GM12878 (cell line): Measurements from ENCODE around the gene NACA2. TPM values are rescaled to one million over a fixed set of nuclear protein-coding genes. Genes with fewer than 3 reads are reported as not detected.

ENCODE experiments used
- ATAC-seq: fragments of 200-7000 bp; cut with Tn5 transposase; 3 replicates; pipeline ENCODE4 v1.9.1; 2020; ENCODE audit warnings: mild to moderate bottlenecking, moderate library complexity
- BruUV-seq: library from RNA; stranded (reverse); fragments of 400-500 nt; replicated peaks from 2 replicates; lab custom pipeline; 2021; lab: Mats Ljungman, UMichigan
- CTCF ChIA-PET: fragments of 300-600 bp; sonication (Branson Sonifier 250); formaldehyde crosslinking; extraction: SDS; loops from one replicate; lab custom pipeline; 2021; ENCODE audit warnings: inconsistent platforms; lab: Yijun Ruan, JAX
- POLR2A ChIA-PET: fragments of 350-600 bp; formaldehyde crosslinking; extraction: SDS; loops from one replicate; lab custom pipeline; 2021; ENCODE audit warnings: inconsistent platforms; lab: Charles Lee
- RAD21 ChIA-PET: fragments of 300-600 bp; sonication (Branson Sonifier 250); formaldehyde crosslinking; loops from one replicate; lab custom pipeline; 2023; ENCODE audit warnings: antibody characterized with exemption; ENCODE audit not compliant: unreplicated experiment; lab: Charles Lee
- SMC1A ChIA-PET: fragments of 300-600 bp; sonication (Branson Sonifier 250); formaldehyde crosslinking; loops from one replicate; lab custom pipeline; 2023; ENCODE audit not compliant: unreplicated experiment, uncharacterized antibody; lab: Charles Lee
- DNase-seq: peaks from one replicate; pipeline ENCODE4 v3.0.0-alpha.2; 2011; ENCODE audit warnings: low read depth, low spot score
- FAIRE-seq: peaks from 3 replicates; lab custom pipeline; 2011; peaks lifted over from hg19 to GRCh38; lab: Jason Lieb, UNC
- H2AFZ ChIP-seq: 2 replicates; pipeline ENCODE4 v1.6.0; 2011; ENCODE audit warnings: low read depth, low read length, control low read depth; ENCODE audit not compliant: control insufficient read depth
- H3K27ac ChIP-seq: 2 replicates; pipeline ENCODE4 v1.5.1; 2011; ENCODE audit warnings: control low read depth; ENCODE audit not compliant: control insufficient read depth, insufficient read depth
- H3K27me3 ChIP-seq, 2 experiments: replicated peaks in 1 of 2; 2 replicates each; pipeline versions ENCODE4 v1.6.0 to v1.6.1; 2011; ENCODE audit warnings: low read length in 1 of 2; ENCODE audit not compliant: control insufficient read depth in 2 of 2, insufficient read depth in 2 of 2
- H3K36me3 ChIP-seq, 2 experiments: 2 replicates each; pipeline ENCODE4 v1.5.1; 2011; ENCODE audit warnings: low read length in 1 of 2; ENCODE audit not compliant: control insufficient read depth in 2 of 2, insufficient read depth in 2 of 2
- H3K4me1 ChIP-seq: 2 replicates; pipeline ENCODE4 v1.6.1; 2011; ENCODE audit warnings: mild to moderate bottlenecking, low read length, moderate library complexity, mixed read lengths; ENCODE audit not compliant: control insufficient read depth, insufficient read depth
- H3K4me2 ChIP-seq: 2 replicates; pipeline ENCODE4 v1.6.0; 2011; ENCODE audit warnings: control low read depth; ENCODE audit not compliant: control insufficient read depth, insufficient read depth
- H3K4me3 ChIP-seq: fragments of 200-600 bp; sonication (generic); 2 replicates; pipeline ENCODE4 v1.5.1; 2016
- H3K79me2 ChIP-seq: 2 replicates; pipeline ENCODE4 v1.6.0; 2011; ENCODE audit warnings: low read length; ENCODE audit not compliant: control insufficient read depth, insufficient read depth
- H3K9ac ChIP-seq: 2 replicates; pipeline ENCODE4 v1.8.0; 2011; ENCODE audit warnings: low read length, control low read depth, mixed read lengths; ENCODE audit not compliant: control insufficient read depth, insufficient read depth
- H3K9me3 ChIP-seq: replicated peaks from 3 replicates; pipeline ENCODE4 v1.5.1; 2011; ENCODE audit warnings: mild to moderate bottlenecking, low read length; ENCODE audit not compliant: control insufficient read depth, insufficient read depth
- H4K20me1 ChIP-seq: 2 replicates; pipeline ENCODE4 v1.6.0; 2011; ENCODE audit not compliant: control insufficient read depth, insufficient read depth
- BCL11A ChIP-seq: IDR thresholded peaks from 2 replicates; pipeline ENCODE4 v1.6.1; 2011; ENCODE audit warnings: low read depth, low read length
- CREB1 ChIP-seq: IDR thresholded peaks from 2 replicates; pipeline ENCODE4 v1.6.1; 2012; ENCODE audit warnings: low read depth, mild to moderate bottlenecking, inconsistent platforms
- ETV6 ChIP-seq, 2 experiments: fragments of 450-650 bp in 1 of 2; IDR thresholded peaks in 1 of 2; conservative IDR thresholded peaks in 1 of 2; 2 replicates each; pipeline ENCODE4 v1.6.1; 2014; ENCODE audit warnings: antibody characterized with exemption in 1 of 2, borderline replicate concordance in 1 of 2, low read depth in 1 of 2, mild to moderate bottlenecking in 1 of 2, moderate library complexity in 1 of 2
- NFXL1 ChIP-seq: fragments of 450-650 bp; IDR thresholded peaks from 2 replicates; pipeline ENCODE4 v1.6.1; 2017; ENCODE audit warnings: antibody characterized with exemption, mild to moderate bottlenecking, borderline replicate concordance
- SMAD5 ChIP-seq: IDR thresholded peaks from 2 replicates; pipeline ENCODE4 v1.6.1; 2016; ENCODE audit warnings: antibody characterized with exemption, low read depth
- YY1 ChIP-seq: IDR thresholded peaks from 2 replicates; pipeline ENCODE4 v1.6.1; 2011; ENCODE audit warnings: low read depth, mild to moderate bottlenecking, low read length
- ZBED1 ChIP-seq: IDR thresholded peaks from 2 replicates; pipeline ENCODE4 v1.6.1; 2016; ENCODE audit warnings: borderline replicate concordance
- ZNF384 ChIP-seq: IDR thresholded peaks from 2 replicates; pipeline ENCODE4 v1.6.1; 2012; ENCODE audit warnings: low read depth, mild to moderate bottlenecking, low read length, improper control_type of control experiment, borderline replicate concordance
- WGBS: methylation state at CpG from one replicate; pipeline ENCODE4 v1.1.6; 2016; ENCODE audit warnings: low lambda C conversion rate; ENCODE audit not compliant: insufficient replicate concordance, insufficient coverage; ENCODE audit errors: missing lambda C conversion rate; 5-methylcytosine and 5-hydroxymethylcytosine counted together
- in situ Hi-C: fragments of 300-500 bp; cut with MboI; formaldehyde crosslinking; loops from 9 replicates; pipeline ENCODE4 v1.14.3; 2018; ENCODE audit warnings: mixed read lengths
- intact Hi-C: fragments of 100-400 bp; cut with micrococcal nuclease; formaldehyde crosslinking; loops from one replicate; pipeline ENCODE4 v1.14.2; 2022; ENCODE audit not compliant: unreplicated experiment
- polyA plus RNA-seq, 11 experiments: library from polyadenylated mRNA; depleted of rRNA in 4 of 11; unstranded in 6 of 11; stranded (reverse) in 5 of 11; fragments of >200 nt; fragmentation: Nextera tagmentation in 4 of 11; fragmentation: Illumina TruSeq in 1 of 11; extraction: Ambion mirVana in 4 of 11; extraction: Trizol in 1 of 11; gene quantifications; 1 replicate in 1 of 11; 2 replicates in 10 of 11; pipeline versions ENCODE4 v1.2.1 to v1.2.3, GENCODE V29; 2011 to 2016; ENCODE audit warnings: inconsistent platforms in 2 of 11, missing spikeins in 2 of 11, low read depth in 1 of 11
- total RNA-seq, 4 experiments: library from RNA; depleted of rRNA in 3 of 4; stranded (reverse); fragments of >200 nt in 3 of 4; fragmentation: Illumina TruSeq in 1 of 4; extraction: Trizol in 1 of 4; gene quantifications; 2 replicates each; pipeline versions ENCODE4 v1.2.1 to v1.2.3, GENCODE V29; 2013 to 2021

Gene NACA2
- total and polyA plus RNA-seq, 10 of the 15 experiments (the other 5 are each of a cell fraction or from before 2014, with no cell fraction given): 0.16 to 0.68 (median 0.36) TPM; not detected in 4

DNA sequence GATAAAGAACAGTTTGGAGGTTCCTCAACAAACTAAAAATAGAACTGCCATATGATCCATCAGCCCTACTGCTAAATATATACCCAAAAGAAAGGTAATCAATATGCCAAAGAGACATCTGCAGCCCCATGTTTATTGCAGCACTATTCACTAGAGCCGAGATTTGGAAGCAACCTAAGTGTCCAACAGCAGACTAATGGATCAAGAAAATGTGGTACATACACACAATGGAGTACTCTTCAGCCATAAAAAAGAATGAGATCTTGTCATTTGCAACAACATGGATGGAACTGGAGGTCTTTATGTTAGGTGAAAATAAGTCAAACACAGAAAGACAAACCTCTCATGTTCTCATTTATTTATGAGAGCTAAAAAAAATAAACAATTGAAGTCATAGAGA, 48.8 kb upstream of the NACA2 start:
- no peaks in the 10 kb centered on the region for H4K20me1 ChIP-seq
- intact Hi-C loops: no loop called here
- TF ChIP-seq ZBED1: no peak
- TF ChIP-seq YY1: no peak
- peak; percentile 73; the same call in 1 of the 2 replicates for TF ChIP-seq NFXL1
- TF ChIP-seq ZNF384: no peak
- peak in 1 of 2 experiments; percentile 28; a peak in 1 of 4 replicates for TF ChIP-seq ETV6 (conservative IDR thresholded peaks at IDR 0.05 in 1 of 2, IDR thresholded peaks at IDR 0.05 in 1 of 2; ENCODE audit: borderline replicate concordance in 1 of 2, low read depth in 1 of 2)
- no peak for TF ChIP-seq SMAD5
- no peak overlapping the region for H2AFZ ChIP-seq
- ChIA-PET RAD21 (no interaction called here), CTCF (interaction anchor here (0.6 to 3.3 kb wide), 3 partner anchors 32 to 470 kb away, joined by 3 to 15 read pairs (median 5); no protein-coding TSS in a partner anchor), POLR2A (no interaction called here), SMC1A (interaction anchor here (0.6 to 4.9 kb wide), 2 partner anchors 197 to 470 kb away, joined by 3 to 16 read pairs; no protein-coding TSS in a partner anchor)
- no peak overlapping the region for H3K4me3 ChIP-seq
- no peak overlapping the region for H3K27ac ChIP-seq
- no peaks in the 10 kb centered on the region for H3K36me3 ChIP-seq
- no peaks in the 10 kb centered on the region for H3K4me1 ChIP-seq
- WGBS: 88% methylated on average over 1 of the region's 1 CpG
- H3K27me3 ChIP-seq: no peaks in the 10 kb centered on the region; a peak in 1 of 4 replicates
- no peaks in the 10 kb centered on the region for H3K79me2 ChIP-seq
- ATAC-seq: no peak
- no peak for FAIRE-seq
- in situ Hi-C loops: loop anchor here (5.0 kb wide), 1 partner anchor 197 kb away; no protein-coding TSS in a partner anchor
- no peak for DNase-seq
- no TSS peak for BruUV-seq
- H3K9me3 ChIP-seq: no peaks in the 10 kb centered on the region
- H3K4me2 ChIP-seq: no peak overlapping the region
- no peak overlapping the region for H3K9ac ChIP-seq

DNA sequence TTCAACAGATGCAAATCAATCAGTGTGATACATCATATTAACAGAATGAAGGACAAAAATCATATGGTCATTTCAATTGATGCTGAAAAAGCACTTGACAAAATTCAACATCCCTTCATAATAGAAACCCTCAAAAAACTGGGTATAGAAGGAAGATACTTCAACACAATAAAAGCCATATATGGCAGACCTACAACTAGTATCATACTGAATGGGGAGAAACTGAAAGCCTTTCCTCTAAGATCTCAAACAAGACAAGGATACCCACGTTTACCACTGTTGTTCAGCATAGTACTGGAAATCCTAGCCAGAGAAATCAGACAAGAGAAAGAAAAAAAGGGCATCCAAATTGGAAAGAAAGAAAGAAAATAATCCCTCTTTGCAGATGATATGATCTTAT, 47.1 kb upstream of the NACA2 start:
- BruUV-seq: no TSS peak
- no peak for FAIRE-seq
- DNase-seq: no peak
- Histone ChIP-seq H3K4me3 (no peak overlapping the region), H2AFZ (no peak overlapping the region), H3K27me3 (no peaks in the 10 kb centered on the region; a peak in 1 of 4 replicates), H4K20me1 (no peaks in the 10 kb centered on the region), H3K4me1 (no peaks in the 10 kb centered on the region), H3K9me3 (no peaks in the 10 kb centered on the region), H3K79me2 (no peaks in the 10 kb centered on the region), H3K9ac (no peak overlapping the region), H3K36me3 (no peaks in the 10 kb centered on the region), H3K4me2 (no peak overlapping the region), H3K27ac (no peak overlapping the region)
- ChIA-PET RAD21 (interaction anchor here (1.4 to 4.8 kb wide), 3 partner anchors 196 to 472 kb away, joined by 4 to 45 read pairs (median 4); no protein-coding TSS in a partner anchor), SMC1A (interaction anchor here (0.6 to 5.6 kb wide), 6 partner anchors 11 to 455 kb away, joined by 3 to 80 read pairs (median 3); no protein-coding TSS in a partner anchor), POLR2A (interaction anchor here (0.6 kb wide), 2 partner anchors 191 to 813 kb away, joined by 4 read pairs; no protein-coding TSS in a partner anchor), CTCF (interaction anchor here (1.3 to 6.0 kb wide), 3 partner anchors 198 to 472 kb away, joined by 4 to 83 read pairs (median 45); no protein-coding TSS in a partner anchor)
- intact Hi-C loops: no loop called here
- in situ Hi-C loops: loop anchor here (5.0 kb wide), 1 partner anchor 199 kb away; no protein-coding TSS in a partner anchor
- no peak for ATAC-seq
- TF ChIP-seq ZNF384 (no peak), BCL11A (no peak), ETV6 (conservative IDR thresholded peaks at IDR 0.05 in 1 of 2, IDR thresholded peaks at IDR 0.05 in 1 of 2; ENCODE audit: borderline replicate concordance in 1 of 2, low read depth in 1 of 2) (peak in 1 of 2 experiments; percentile 88; a peak in 1 of 4 replicates), CREB1 (no peak)
- WGBS: 64% methylated on average over 1 of the region's 1 CpG
